Measurements from ENCODE around the gene NNT. TPM values are rescaled to one million over a fixed set of nuclear protein-coding genes. Genes with fewer than 3 reads are reported as not detected.

The NNT gene
- total and polyA plus RNA-seq, 2 of the 13 experiments (the other 11 are each of a cell fraction or from before 2014, with no cell fraction given): 21.1 to 58.0 TPM

GRCh38 chr5:43556857-43557542, 46.0 kb upstream of the NNT start, which contains the start of gene PAIP1 (continued):
- TF ChIP-seq, protein P1, sequence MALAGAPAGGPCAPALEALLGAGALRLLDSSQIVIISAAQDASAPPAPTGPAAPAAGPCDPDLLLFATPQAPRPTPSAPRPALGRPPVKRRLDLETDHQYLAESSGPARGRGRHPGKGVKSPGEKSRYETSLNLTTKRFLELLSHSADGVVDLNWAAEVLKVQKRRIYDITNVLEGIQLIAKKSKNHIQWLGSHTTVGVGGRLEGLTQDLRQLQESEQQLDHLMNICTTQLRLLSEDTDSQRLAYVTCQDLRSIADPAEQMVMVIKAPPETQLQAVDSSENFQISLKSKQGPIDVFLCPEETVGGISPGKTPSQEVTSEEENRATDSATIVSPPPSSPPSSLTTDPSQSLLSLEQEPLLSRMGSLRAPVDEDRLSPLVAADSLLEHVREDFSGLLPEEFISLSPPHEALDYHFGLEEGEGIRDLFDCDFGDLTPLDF (CRISPR knock-in tag; IDR thresholded peaks at IDR 0.05): peak; percentile 49; the same call in 1 of the 2 replicates
- TF ChIP-seq PREB (CRISPR knock-in tag; IDR thresholded peaks at IDR 0.05) (0 out of 2 replicates have a peak, but pooled peaks have one; percentile 50), AGO1 (IDR thresholded peaks at IDR 0.05; ENCODE audit: low read depth, low read length, poor library complexity, severe bottlenecking) (peak; percentile 15), ZNF546 (CRISPR knock-in tag; conservative IDR thresholded peaks at IDR 0.05) (peak; percentile 91), TAF15 (IDR thresholded peaks at IDR 0.05; ENCODE audit: low read depth, low read length, poor library complexity, severe bottlenecking) (peak; percentile 47), ZNF263 (CRISPR knock-in tag; IDR thresholded peaks at IDR 0.05) (peak; percentile 85), ZSCAN20 (CRISPR knock-in tag; IDR thresholded peaks at IDR 0.05; ENCODE audit: borderline replicate concordance) (peak; percentile 80; the same call in 1 of the 2 replicates), ZNF34 (CRISPR knock-in tag; IDR thresholded peaks at IDR 0.05; ENCODE audit: borderline replicate concordance) (peak; percentile 81), ZNF547 (CRISPR knock-in tag; IDR thresholded peaks at IDR 0.05) (0 out of 2 replicates have a peak, but pooled peaks have one; percentile 11), REXO4 (CRISPR knock-in tag; IDR thresholded peaks at IDR 0.05; ENCODE audit: borderline replicate concordance) (0 out of 2 replicates have a peak, but pooled peaks have one; percentile 40), ZNF446 (CRISPR knock-in tag; IDR thresholded peaks at IDR 0.05) (peak; percentile 90), TERF1 (CRISPR knock-in tag; IDR thresholded peaks at IDR 0.05) (0 out of 2 replicates have a peak, but pooled peaks have one; percentile 50), ZSCAN21 (CRISPR knock-in tag; IDR thresholded peaks at IDR 0.05; ENCODE audit: borderline replicate concordance) (peak; percentile 43; the same call in 1 of the 2 replicates)
- TF ChIP-seq, protein P2, sequence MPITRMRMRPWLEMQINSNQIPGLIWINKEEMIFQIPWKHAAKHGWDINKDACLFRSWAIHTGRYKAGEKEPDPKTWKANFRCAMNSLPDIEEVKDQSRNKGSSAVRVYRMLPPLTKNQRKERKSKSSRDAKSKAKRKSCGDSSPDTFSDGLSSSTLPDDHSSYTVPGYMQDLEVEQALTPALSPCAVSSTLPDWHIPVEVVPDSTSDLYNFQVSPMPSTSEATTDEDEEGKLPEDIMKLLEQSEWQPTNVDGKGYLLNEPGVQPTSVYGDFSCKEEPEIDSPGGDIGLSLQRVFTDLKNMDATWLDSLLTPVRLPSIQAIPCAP (CRISPR knock-in tag; IDR thresholded peaks at IDR 0.05; ENCODE audit: low read depth): no peak
- TF ChIP-seq, protein P3, sequence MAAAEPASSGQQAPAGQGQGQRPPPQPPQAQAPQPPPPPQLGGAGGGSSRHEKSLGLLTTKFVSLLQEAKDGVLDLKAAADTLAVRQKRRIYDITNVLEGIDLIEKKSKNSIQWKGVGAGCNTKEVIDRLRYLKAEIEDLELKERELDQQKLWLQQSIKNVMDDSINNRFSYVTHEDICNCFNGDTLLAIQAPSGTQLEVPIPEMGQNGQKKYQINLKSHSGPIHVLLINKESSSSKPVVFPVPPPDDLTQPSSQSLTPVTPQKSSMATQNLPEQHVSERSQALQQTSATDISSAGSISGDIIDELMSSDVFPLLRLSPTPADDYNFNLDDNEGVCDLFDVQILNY (CRISPR knock-in tag; conservative IDR thresholded peaks at IDR 0.05): no peak; the same call in 1 of the 2 replicates
- TF ChIP-seq, protein P4, sequence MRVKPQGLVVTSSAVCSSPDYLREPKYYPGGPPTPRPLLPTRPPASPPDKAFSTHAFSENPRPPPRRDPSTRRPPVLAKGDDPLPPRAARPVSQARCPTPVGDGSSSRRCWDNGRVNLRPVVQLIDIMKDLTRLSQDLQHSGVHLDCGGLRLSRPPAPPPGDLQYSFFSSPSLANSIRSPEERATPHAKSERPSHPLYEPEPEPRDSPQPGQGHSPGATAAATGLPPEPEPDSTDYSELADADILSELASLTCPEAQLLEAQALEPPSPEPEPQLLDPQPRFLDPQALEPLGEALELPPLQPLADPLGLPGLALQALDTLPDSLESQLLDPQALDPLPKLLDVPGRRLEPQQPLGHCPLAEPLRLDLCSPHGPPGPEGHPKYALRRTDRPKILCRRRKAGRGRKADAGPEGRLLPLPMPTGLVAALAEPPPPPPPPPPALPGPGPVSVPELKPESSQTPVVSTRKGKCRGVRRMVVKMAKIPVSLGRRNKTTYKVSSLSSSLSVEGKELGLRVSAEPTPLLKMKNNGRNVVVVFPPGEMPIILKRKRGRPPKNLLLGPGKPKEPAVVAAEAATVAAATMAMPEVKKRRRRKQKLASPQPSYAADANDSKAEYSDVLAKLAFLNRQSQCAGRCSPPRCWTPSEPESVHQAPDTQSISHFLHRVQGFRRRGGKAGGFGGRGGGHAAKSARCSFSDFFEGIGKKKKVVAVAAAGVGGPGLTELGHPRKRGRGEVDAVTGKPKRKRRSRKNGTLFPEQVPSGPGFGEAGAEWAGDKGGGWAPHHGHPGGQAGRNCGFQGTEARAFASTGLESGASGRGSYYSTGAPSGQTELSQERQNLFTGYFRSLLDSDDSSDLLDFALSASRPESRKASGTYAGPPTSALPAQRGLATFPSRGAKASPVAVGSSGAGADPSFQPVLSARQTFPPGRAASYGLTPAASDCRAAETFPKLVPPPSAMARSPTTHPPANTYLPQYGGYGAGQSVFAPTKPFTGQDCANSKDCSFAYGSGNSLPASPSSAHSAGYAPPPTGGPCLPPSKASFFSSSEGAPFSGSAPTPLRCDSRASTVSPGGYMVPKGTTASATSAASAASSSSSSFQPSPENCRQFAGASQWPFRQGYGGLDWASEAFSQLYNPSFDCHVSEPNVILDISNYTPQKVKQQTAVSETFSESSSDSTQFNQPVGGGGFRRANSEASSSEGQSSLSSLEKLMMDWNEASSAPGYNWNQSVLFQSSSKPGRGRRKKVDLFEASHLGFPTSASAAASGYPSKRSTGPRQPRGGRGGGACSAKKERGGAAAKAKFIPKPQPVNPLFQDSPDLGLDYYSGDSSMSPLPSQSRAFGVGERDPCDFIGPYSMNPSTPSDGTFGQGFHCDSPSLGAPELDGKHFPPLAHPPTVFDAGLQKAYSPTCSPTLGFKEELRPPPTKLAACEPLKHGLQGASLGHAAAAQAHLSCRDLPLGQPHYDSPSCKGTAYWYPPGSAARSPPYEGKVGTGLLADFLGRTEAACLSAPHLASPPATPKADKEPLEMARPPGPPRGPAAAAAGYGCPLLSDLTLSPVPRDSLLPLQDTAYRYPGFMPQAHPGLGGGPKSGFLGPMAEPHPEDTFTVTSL (CRISPR knock-in tag; IDR thresholded peaks at IDR 0.05; ENCODE audit: borderline replicate concordance): peak; percentile 41; the same call in 1 of the 2 replicates

Measured in HepG2 (cell line).